Activated CD4-positive, alpha-beta T cell treated with anti-CD3 and anti-CD28 coated beads, Interleukin-2, amount 50 U/mL, for 4 hours (primary cell): ENCODE results near the gene KNTC1.
"Not testable (repeated sequence)": the region's sequence is repeated elsewhere in the genome, so short reads cannot be mapped to it uniquely, and the experiment has no call there.

Source experiments
- DNase-seq, 2 experiments: peaks; one replicate each; pipeline ENCODE4 v3.0.0-alpha.2; 2020

Gene KNTC1

GRCh38 chr12:122563361-122563760 is 36.3 kb downstream of the KNTC1 start:
- DNase-seq = no peak

GRCh38 chr12:122566816-122567215 is 39.8 kb downstream of the KNTC1 start:
- not testable (repeated sequence) for DNase-seq

GRCh38 chr12:122569288-122569687 is 42.2 kb downstream of the KNTC1 start:
- no peak for DNase-seq

GRCh38 chr12:122570006-122570405 is 43.0 kb downstream of the KNTC1 start:
- not testable (repeated sequence) for DNase-seq

- DNase-seq = no peak
Measured at GRCh38 chr12:122571821-122572220, 44.8 kb downstream of the KNTC1 start.

GRCh38 chr12:122583294-122583693 is 56.2 kb downstream of the KNTC1 start:
- not testable (repeated sequence) for DNase-seq

GRCh38 chr12:122584177-122584863 is 57.3 kb downstream of the KNTC1 start:
- DNase-seq = no peak

GRCh38 chr12:122590990-122591389 is 63.9 kb downstream of the KNTC1 start:
- DNase-seq = no peak

- not testable (repeated sequence) for DNase-seq
Measured at GRCh38 chr12:122591966-122592365, 64.9 kb downstream of the KNTC1 start.

- DNase-seq = not testable (repeated sequence)
Measured at GRCh38 chr12:122592543-122592942, 65.5 kb downstream of the KNTC1 start.

GRCh38 chr12:122593910-122594309 is 66.9 kb downstream of the KNTC1 start:
- no peak for DNase-seq

- no peak for DNase-seq
Measured at GRCh38 chr12:122596838-122597237, 69.8 kb downstream of the KNTC1 start.

GRCh38 chr12:122602456-122602855 is 75.4 kb downstream of the KNTC1 start:
- DNase-seq = no peak

GRCh38 chr12:122604993-122605392 is 77.9 kb downstream of the KNTC1 start:
- DNase-seq = no peak

- no peak for DNase-seq
Measured at GRCh38 chr12:122609732-122610131, 82.7 kb downstream of the KNTC1 start.

- DNase-seq = no peak
Measured at GRCh38 chr12:122610207-122610606, 83.2 kb downstream of the KNTC1 start.

GRCh38 chr12:122610911-122611310 is 83.9 kb downstream of the KNTC1 start:
- DNase-seq = no peak

- DNase-seq = no peak
Measured at GRCh38 chr12:122614839-122615238, 87.8 kb downstream of the KNTC1 start.

GRCh38 chr12:122615780-122616179 is 88.7 kb downstream of the KNTC1 start:
- no peak for DNase-seq

GRCh38 chr12:122635471-122635870 is 108.4 kb downstream of the KNTC1 start:
- DNase-seq = no peak

- no peak for DNase-seq
Measured at GRCh38 chr12:122643207-122643805, 116.3 kb downstream of the KNTC1 start.

GRCh38 chr12:122646517-122647217 is 119.6 kb downstream of the KNTC1 start:
- peak; percentile 46 to 56 for DNase-seq

- no peak for DNase-seq
Measured at GRCh38 chr12:122651520-122652224, 124.6 kb downstream of the KNTC1 start.
